Trophoblast cell (in vitro differentiated cells and primary cell): ENCODE measurements around the gene FHIT.

Source experiments
- DNase-seq, 2 donors: peaks; one replicate each; pipeline ENCODE4 v3.0.0-alpha.2; 2016
- H2AFZ ChIP-seq: 2 replicates; pipeline ENCODE4 v1.6.1; 2013; ENCODE audit warnings: low read length, moderate library complexity, mild to moderate bottlenecking; ENCODE audit not compliant: insufficient read depth, poor library complexity
- H2AK5ac ChIP-seq: 2 replicates; pipeline ENCODE4 v1.6.1; 2013; ENCODE audit warnings: mild to moderate bottlenecking, low read length
- H2BK120ac ChIP-seq: 2 replicates; pipeline ENCODE4 v1.6.1; 2013; ENCODE audit warnings: low read length, mild to moderate bottlenecking, moderate library complexity; ENCODE audit not compliant: insufficient read depth, poor library complexity
- H2BK12ac ChIP-seq: 2 replicates; pipeline ENCODE4 v1.6.1; 2013; ENCODE audit warnings: mild to moderate bottlenecking, low read length, moderate library complexity
- H2BK5ac ChIP-seq: 2 replicates; pipeline ENCODE4 v1.6.1; 2013; ENCODE audit warnings: low read length, low read depth, moderate library complexity, mild to moderate bottlenecking; ENCODE audit not compliant: poor library complexity
- H3K14ac ChIP-seq: 2 replicates; pipeline ENCODE4 v1.6.1; 2013; ENCODE audit warnings: mild to moderate bottlenecking, low read length
- H3K18ac ChIP-seq: 2 replicates; pipeline ENCODE4 v1.6.1; 2013; ENCODE audit warnings: mild to moderate bottlenecking, low read length
- H3K23ac ChIP-seq: 2 replicates; pipeline ENCODE4 v1.6.1; 2013; ENCODE audit warnings: low read length
- H3K27ac ChIP-seq: 2 replicates; pipeline ENCODE4 v1.5.1; 2013; ENCODE audit warnings: low read depth, mild to moderate bottlenecking, inconsistent platforms, low read length, moderate library complexity
- H3K27me3 ChIP-seq: 2 replicates; pipeline ENCODE4 v1.6.1; 2013; ENCODE audit warnings: inconsistent platforms, mild to moderate bottlenecking, low read length, moderate library complexity; ENCODE audit not compliant: insufficient read depth
- H3K36me3 ChIP-seq, 2 experiments: 1 replicate in 1 of 2; 2 replicates in 1 of 2; pipeline ENCODE4 v1.6.1; 2013; ENCODE audit warnings: low read length in 2 of 2, mild to moderate bottlenecking in 2 of 2, moderate library complexity in 1 of 2; ENCODE audit not compliant: insufficient read depth in 2 of 2, control insufficient read depth in 1 of 2
- H3K4ac ChIP-seq: 2 replicates; pipeline ENCODE4 v1.6.1; 2013; ENCODE audit warnings: low read depth, mild to moderate bottlenecking, low read length, moderate library complexity
- H3K4me1 ChIP-seq, 2 experiments: 1 replicate in 1 of 2; 2 replicates in 1 of 2; pipeline ENCODE4 v1.6.1; 2013; ENCODE audit warnings: low read length in 2 of 2, mild to moderate bottlenecking in 2 of 2, moderate library complexity in 1 of 2; ENCODE audit not compliant: insufficient read depth in 2 of 2, control insufficient read depth in 1 of 2
- H3K4me2 ChIP-seq: 2 replicates; pipeline ENCODE4 v1.6.1; 2013; ENCODE audit warnings: inconsistent platforms, mild to moderate bottlenecking, low read length, moderate library complexity
- H3K4me3 ChIP-seq: 2 replicates; pipeline ENCODE4 v1.5.1; 2013; ENCODE audit warnings: mild to moderate bottlenecking, low read depth, low read length, inconsistent platforms
- H3K79me1 ChIP-seq: one replicate; pipeline ENCODE4 v1.6.1; 2013; ENCODE audit warnings: low read length
- H3K79me2 ChIP-seq: 2 replicates; pipeline ENCODE4 v1.6.1; 2013; ENCODE audit warnings: low read length, mild to moderate bottlenecking; ENCODE audit not compliant: control insufficient read depth, insufficient read depth, poor library complexity
- H3K9ac ChIP-seq: 2 replicates; pipeline ENCODE4 v1.6.1; 2013; ENCODE audit warnings: mild to moderate bottlenecking, low read length
- H3K9me3 ChIP-seq: 2 replicates; pipeline ENCODE4 v1.6.1; 2013; ENCODE audit warnings: low read depth, mild to moderate bottlenecking, control low read depth, inconsistent platforms, low read length; ENCODE audit not compliant: insufficient read depth
- H4K12ac ChIP-seq: 2 replicates; pipeline ENCODE4 v1.6.1; 2013; ENCODE audit warnings: low read depth, mild to moderate bottlenecking, low read length, moderate library complexity
- H4K8ac ChIP-seq: 2 replicates; pipeline ENCODE4 v1.6.1; 2013; ENCODE audit warnings: low read depth, mild to moderate bottlenecking, low read length, moderate library complexity
- H4K91ac ChIP-seq: one replicate; pipeline ENCODE4 v1.6.1; 2013; ENCODE audit warnings: low read depth, mild to moderate bottlenecking, low read length, moderate library complexity
- whole genome bisulfite sequencing: extraction: QIAGEN DNeasy Blood & Tissue Kit; methylation state at CpG from one replicate; pipeline ENCODE4 v1.1.7; 2013; ENCODE audit warnings: missing lambda C conversion rate; ENCODE audit not compliant: insufficient read length, insufficient coverage; ENCODE audit errors: extremely low coverage; 5-methylcytosine and 5-hydroxymethylcytosine counted together

The FHIT gene

DNA sequence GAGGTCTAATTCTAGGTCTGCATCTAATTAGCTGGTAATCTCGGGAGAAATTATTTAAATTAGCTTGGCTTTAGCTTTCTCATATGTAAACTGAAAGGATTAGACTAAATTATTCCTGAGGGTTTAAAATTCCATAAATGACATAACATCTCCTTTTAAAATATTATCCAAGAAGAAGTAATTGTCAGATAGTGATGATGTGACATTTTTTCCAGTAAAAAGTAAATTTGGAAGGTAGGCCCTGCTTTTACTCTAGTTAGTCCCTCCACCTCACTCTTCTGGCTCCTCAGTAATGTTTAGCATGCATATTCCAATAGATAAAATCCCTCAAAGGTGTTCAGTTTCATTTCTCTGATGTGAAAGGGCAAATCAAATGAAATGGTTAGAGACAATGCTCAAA lies 215.7 kb downstream of the FHIT start:
- no peak overlapping the region for H3K14ac ChIP-seq
- H3K79me1 ChIP-seq = no peaks in the 10 kb centered on the region
- H3K4me2 ChIP-seq = no peak overlapping the region
- H4K91ac ChIP-seq = no peak overlapping the region
- H3K18ac ChIP-seq = no peak overlapping the region
- no peak overlapping the region for H3K4ac ChIP-seq
- H3K27ac ChIP-seq = no peak overlapping the region
- no peaks in the 10 kb centered on the region for H3K36me3 ChIP-seq
- H3K9me3 ChIP-seq = no peaks in the 10 kb centered on the region
- H3K4me1 ChIP-seq = no peaks in the 10 kb centered on the region
- no peak overlapping the region for H3K23ac ChIP-seq
- H4K8ac ChIP-seq = no peak overlapping the region
- H3K27me3 ChIP-seq = no peaks in the 10 kb centered on the region
- no peak overlapping the region for H2BK12ac ChIP-seq
- H4K12ac ChIP-seq = no peak overlapping the region
- no peak overlapping the region for H2BK120ac ChIP-seq
- peak in 1 of 2 donors; percentile 9 for DNase-seq
- no CpG with 5 or more reads among the region's 1 CpG for WGBS
- no peak overlapping the region for H3K4me3 ChIP-seq
- H2AFZ ChIP-seq = no peak overlapping the region
- H3K79me2 ChIP-seq = no peaks in the 10 kb centered on the region
- no peak overlapping the region for H3K9ac ChIP-seq
- no peak overlapping the region for H2BK5ac ChIP-seq
- no peak overlapping the region for H2AK5ac ChIP-seq

GRCh38 chr3:61032991-61033390 lies 218.3 kb downstream of the FHIT start:
- Histone ChIP-seq H3K4me3 (no peak overlapping the region), H3K14ac (no peak overlapping the region), H2BK12ac (no peak overlapping the region), H3K9me3 (no peaks in the 10 kb centered on the region), H3K27me3 (no peaks in the 10 kb centered on the region), H3K4me2 (no peak overlapping the region), H3K36me3 (no peaks in the 10 kb centered on the region), H3K4ac (no peak overlapping the region), H3K4me1 (no peaks in the 10 kb centered on the region), H4K12ac (no peak overlapping the region), H4K8ac (no peak overlapping the region), H3K79me1 (peaks cover 1% of the 10 kb centered on the region), H3K79me2 (no peaks in the 10 kb centered on the region), H3K23ac (no peak overlapping the region), H2AK5ac (no peak overlapping the region), H4K91ac (no peak overlapping the region), H3K27ac (no peak overlapping the region), H2AFZ (no peak overlapping the region), H2BK5ac (no peak overlapping the region), H3K18ac (no peak overlapping the region), H2BK120ac (no peak overlapping the region), H3K9ac (no peak overlapping the region)
- no CpG with 5 or more reads among the region's 5 CpGs for WGBS
- DNase-seq = no peak

GRCh38 chr3:61031503-61031902 lies 219.7 kb downstream of the FHIT start:
- Histone ChIP-seq H3K9me3 (no peaks in the 10 kb centered on the region), H2BK120ac (no peak overlapping the region), H2BK5ac (no peak overlapping the region), H3K36me3 (no peaks in the 10 kb centered on the region), H3K4ac (no peak overlapping the region), H3K23ac (no peak overlapping the region), H4K8ac (no peak overlapping the region), H2BK12ac (no peak overlapping the region), H3K27ac (no peak overlapping the region), H2AK5ac (no peak overlapping the region), H3K9ac (no peak overlapping the region), H3K4me1 (no peaks in the 10 kb centered on the region), H3K14ac (no peak overlapping the region), H3K4me2 (no peak overlapping the region), H3K27me3 (no peaks in the 10 kb centered on the region), H2AFZ (no peak overlapping the region), H4K12ac (no peak overlapping the region), H3K79me1 (peaks cover 1% of the 10 kb centered on the region), H3K18ac (no peak overlapping the region), H4K91ac (no peak overlapping the region), H3K4me3 (no peak overlapping the region), H3K79me2 (no peaks in the 10 kb centered on the region)
- no CpG with 5 or more reads among the region's 2 CpGs for WGBS
- no peak for DNase-seq

DNA sequence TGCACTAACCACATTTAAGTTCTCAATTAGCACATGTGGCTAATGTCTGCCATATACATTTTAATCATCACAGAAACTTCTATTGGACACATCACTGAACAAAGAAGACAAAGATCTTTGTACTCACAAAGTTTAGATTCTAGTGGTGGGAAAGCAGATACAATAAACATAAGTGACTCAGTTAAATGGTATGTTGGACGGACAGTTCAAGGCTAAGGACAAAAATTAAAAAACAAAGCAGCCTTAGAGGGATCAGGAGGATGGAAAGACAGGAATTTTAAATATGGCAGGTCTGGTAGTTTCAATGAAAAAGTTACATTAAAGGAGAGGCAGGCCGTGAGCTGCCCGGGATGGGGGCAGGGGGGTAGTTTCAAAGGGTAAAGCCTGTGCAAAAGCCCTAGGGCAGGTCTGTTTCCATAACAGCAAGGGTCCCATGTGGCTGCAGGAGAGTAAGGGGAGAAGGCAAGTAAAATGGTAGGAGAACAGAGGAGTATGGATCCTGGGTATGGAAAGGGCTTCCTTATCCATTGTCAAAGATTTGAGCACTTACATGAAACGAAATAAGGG lies 220.7 kb downstream of the FHIT start:
- Histone ChIP-seq H3K79me2 (no peaks in the 10 kb centered on the region), H3K4me3 (no peak overlapping the region), H2AFZ (no peak overlapping the region), H3K14ac (no peak overlapping the region), H2AK5ac (no peak overlapping the region), H3K27ac (no peak overlapping the region), H3K4ac (no peak overlapping the region), H3K9me3 (no peaks in the 10 kb centered on the region), H3K9ac (no peak overlapping the region), H3K18ac (no peak overlapping the region), H2BK12ac (no peak overlapping the region), H3K27me3 (no peaks in the 10 kb centered on the region), H4K12ac (no peak overlapping the region), H2BK120ac (no peak overlapping the region), H3K4me2 (no peak overlapping the region), H3K79me1 (peaks cover 1% of the 10 kb centered on the region), H3K4me1 (no peaks in the 10 kb centered on the region), H4K8ac (no peak overlapping the region), H2BK5ac (no peak overlapping the region), H3K23ac (no peak overlapping the region), H3K36me3 (no peaks in the 10 kb centered on the region), H4K91ac (no peak overlapping the region)
- peak in 1 of 2 donors; percentile 14 for DNase-seq
- WGBS = no CpG with 5 or more reads among the region's 4 CpGs
